ENCODE measurements around the gene BABAM2.

- TF ChIP-seq CTCF (IDR thresholded peaks at IDR 0.05; ENCODE audit: low read depth, low read length) (no peak), MAX (IDR thresholded peaks at IDR 0.05; ENCODE audit: low read depth, low read length) (no peak), POLR2A (IDR thresholded peaks at IDR 0.05; ENCODE audit: extremely low read depth, insufficient read length) (no peak), MYC (IDR thresholded peaks at IDR 0.05; ENCODE audit: low read depth, low read length) (no peak)
Measured at GRCh38 chr2:28108143-28108542, 217.6 kb downstream of the BABAM2 start.
